Right hindlimb (tissue), 1 donor: ENCODE data around the gene ADAP2.
"Not testable (repeated sequence)": the region's sequence is repeated elsewhere in the genome, so short reads cannot be mapped to it uniquely, and the experiment has no call there.

ENCODE experiments used
- DNase-seq: peaks from one replicate; pipeline ENCODE4 v3.0.0-alpha.2; 2018

Gene ADAP2

GRCh38 chr17:30970831-30971567 is 49.3 kb downstream of the ADAP2 start, which contains the start of gene RNF135:
Gene RNF135 (plus strand): TSS chr17:30971039. CDS start chr17:30971074, 35 bp downstream.
- peak; percentile 91 for DNase-seq

- no peak for DNase-seq
Observed at GRCh38 chr17:30975042-30975820, 53.5 kb downstream of the ADAP2 start.

GRCh38 chr17:30979919-30980318 is 58.2 kb downstream of the ADAP2 start:
- not testable (repeated sequence) for DNase-seq

GRCh38 chr17:30981531-30982519 is 60.1 kb downstream of the ADAP2 start:
- DNase-seq: no peak

- DNase-seq: no peak
Observed at GRCh38 chr17:30982855-30983254, 61.1 kb downstream of the ADAP2 start.

- no peak for DNase-seq
Observed at GRCh38 chr17:30990458-30990857, 68.7 kb downstream of the ADAP2 start.

- DNase-seq: no peak
Observed at GRCh38 chr17:30992551-30992950, 70.8 kb downstream of the ADAP2 start.

GRCh38 chr17:30995347-30995746 is 73.6 kb downstream of the ADAP2 start:
- no peak for DNase-seq

- DNase-seq: no peak
Observed at GRCh38 chr17:30996486-30996885, 74.7 kb downstream of the ADAP2 start.

- no peak for DNase-seq
Observed at GRCh38 chr17:30997270-30997669, 75.5 kb downstream of the ADAP2 start.

- DNase-seq: no peak
Observed at GRCh38 chr17:30997842-30998241, 76.1 kb downstream of the ADAP2 start.

- no peak for DNase-seq
Observed at GRCh38 chr17:31002047-31002446, 80.3 kb downstream of the ADAP2 start.

GRCh38 chr17:31003225-31003866 is 81.6 kb downstream of the ADAP2 start:
- no peak for DNase-seq

GRCh38 chr17:31004160-31004559 is 82.4 kb downstream of the ADAP2 start:
- no peak for DNase-seq

GRCh38 chr17:31007695-31008373 is 86.1 kb downstream of the ADAP2 start:
- DNase-seq: no peak

- DNase-seq: peak; percentile 80
Observed at GRCh38 chr17:31008374-31009041, 86.8 kb downstream of the ADAP2 start.
